Subcutaneous abdominal adipose tissue (tissue), 5 donors: ENCODE results near the gene SAMD7.

Experiments
- H3K27ac ChIP-seq: one replicate; pipeline ENCODE4 v1.7.0; 2013; ENCODE audit warnings: low read depth, mild to moderate bottlenecking, inconsistent platforms, low read length, moderate library complexity
- H3K27me3 ChIP-seq, 5 donors: one replicate each; pipeline ENCODE4 v1.7.0; 2013; ENCODE audit warnings: low read length in 5 of 5, inconsistent platforms in 1 of 5; ENCODE audit not compliant: control insufficient read depth in 5 of 5, insufficient read depth in 4 of 5
- H3K36me3 ChIP-seq, 5 donors: one replicate each; pipeline ENCODE4 v1.7.0; 2013; ENCODE audit warnings: low read length in 5 of 5; ENCODE audit not compliant: control insufficient read depth in 5 of 5, insufficient read depth in 5 of 5
- H3K4me1 ChIP-seq, 5 donors: one replicate each; pipeline ENCODE4 v1.7.0; 2013; ENCODE audit warnings: low read length in 5 of 5, mild to moderate bottlenecking in 3 of 5, moderate library complexity in 1 of 5; ENCODE audit not compliant: control insufficient read depth in 5 of 5, insufficient read depth in 5 of 5
- H3K4me3 ChIP-seq, 5 donors: one replicate each; pipeline ENCODE4 v1.7.0; 2013; ENCODE audit warnings: low read length in 5 of 5, low read depth in 1 of 5
- H3K9ac ChIP-seq, 5 donors: one replicate each; pipeline ENCODE4 v1.7.0; 2013; ENCODE audit warnings: low read length in 5 of 5, mild to moderate bottlenecking in 4 of 5, moderate library complexity in 3 of 5
- H3K9me3 ChIP-seq, 5 donors: one replicate each; pipeline ENCODE4 v1.7.0; 2013; ENCODE audit warnings: low read length in 5 of 5; ENCODE audit not compliant: control insufficient read depth in 5 of 5
- donor health status: healthy.
- donor health status: healthy.
- donor health status: healthy.
- donor health status: healthy.
- donor health status: healthy.

SAMD7 gene, protein sequence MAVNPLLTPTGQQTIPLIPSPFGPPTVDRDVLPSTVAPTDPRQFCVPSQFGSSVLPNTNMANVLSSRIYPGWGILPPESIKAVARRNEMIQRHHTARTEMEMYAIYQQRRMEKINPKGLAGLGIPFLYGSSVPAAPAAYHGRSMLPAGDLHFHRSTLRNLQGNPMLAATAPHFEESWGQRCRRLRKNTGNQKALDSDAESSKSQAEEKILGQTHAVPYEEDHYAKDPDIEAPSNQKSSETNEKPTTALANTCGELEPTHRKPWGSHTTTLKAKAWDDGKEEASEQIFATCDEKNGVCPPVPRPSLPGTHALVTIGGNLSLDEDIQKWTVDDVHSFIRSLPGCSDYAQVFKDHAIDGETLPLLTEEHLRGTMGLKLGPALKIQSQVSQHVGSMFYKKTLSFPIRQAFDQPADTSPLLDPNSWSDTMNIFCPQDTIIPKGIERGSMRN

DNA sequence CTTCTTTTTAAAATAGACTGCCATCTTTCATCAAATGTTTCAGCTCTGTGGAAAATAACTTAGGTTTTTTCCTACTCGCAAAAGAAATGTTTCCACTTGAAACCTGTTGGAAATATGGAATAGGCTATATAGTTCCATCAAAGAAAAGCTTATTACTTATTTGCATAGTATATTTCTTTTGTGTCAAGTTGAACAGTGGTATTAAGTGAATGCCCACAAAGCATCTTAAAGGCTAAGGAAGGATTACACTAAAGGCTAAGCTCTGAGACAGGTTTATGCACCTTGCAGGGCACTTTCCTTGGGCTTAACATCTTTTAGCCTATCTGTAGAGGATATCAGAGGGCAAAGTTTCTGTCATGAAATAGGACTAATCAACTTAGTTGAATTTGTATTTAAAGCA, at the start of gene SAMD7:
SAMD7 (plus strand) TSS at position 301 of the 400 bp plus-strand sequence. CDS start 7,927 bp downstream, outside the sequence.
- peaks cover 0 to 5% (median 0%) of the 10 kb centered on the region in 5 donors for H3K4me1 ChIP-seq
- H3K27ac ChIP-seq: no peak within 1 kb of the TSS
- H3K36me3 ChIP-seq: no peaks in the 10 kb centered on the region
- no peak within 1 kb of the TSS for H3K4me3 ChIP-seq
- H3K27me3 ChIP-seq: no peaks in the 10 kb centered on the region
- H3K9ac ChIP-seq: no peak within 1 kb of the TSS
- H3K9me3 ChIP-seq: no peaks in the 10 kb centered on the region

DNA sequence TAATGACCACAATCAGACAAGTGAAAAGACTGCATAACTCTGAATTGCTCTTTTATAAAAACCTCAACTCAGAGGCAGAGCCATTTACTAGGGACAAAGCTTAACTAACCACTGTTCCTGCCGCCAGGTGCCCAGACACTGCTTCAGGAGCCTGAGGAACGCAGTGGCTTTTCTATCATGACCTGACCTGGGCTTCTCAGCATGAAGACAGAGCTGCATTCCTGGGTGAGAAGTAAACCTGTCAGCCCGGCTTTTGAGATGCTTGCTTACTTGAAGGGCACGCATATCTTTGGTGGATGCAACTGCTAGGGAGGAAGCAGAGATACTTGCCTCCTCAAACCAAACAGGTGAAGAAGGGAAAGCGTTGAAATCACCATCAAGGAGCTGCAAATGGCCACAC, 49.5 kb upstream of the SAMD7 start:
- no peak overlapping the region for H3K4me3 ChIP-seq
- H3K9ac ChIP-seq: no peak overlapping the region
- H3K4me1 ChIP-seq: peaks cover 0 to 3% (median 0%) of the 10 kb centered on the region in 5 donors
- no peak overlapping the region for H3K27ac ChIP-seq
- no peaks in the 10 kb centered on the region for H3K36me3 ChIP-seq
- H3K9me3 ChIP-seq: no peaks in the 10 kb centered on the region
- H3K27me3 ChIP-seq: peaks cover 0 to 5% (median 0%) of the 10 kb centered on the region in 5 donors

DNA sequence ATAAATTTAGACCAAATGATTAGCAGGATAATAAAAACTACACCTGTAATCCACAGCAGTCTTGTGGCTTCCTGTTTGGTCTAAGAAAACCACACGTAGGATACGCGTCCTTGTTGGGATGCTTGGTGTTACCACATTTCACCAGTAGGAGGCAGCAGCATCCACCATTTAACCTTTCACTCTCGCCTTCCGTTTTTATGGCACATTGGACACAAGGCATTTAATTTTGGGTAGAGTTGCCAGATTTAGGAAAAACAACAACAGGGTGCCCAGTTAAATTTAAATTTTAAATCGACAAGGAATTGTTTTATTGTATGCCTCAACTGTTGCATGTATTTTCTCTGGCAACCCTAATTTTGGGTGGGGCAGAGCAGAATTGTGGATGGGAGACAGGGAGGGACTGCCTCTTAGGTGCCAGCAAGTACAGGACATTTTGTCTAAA, 47.9 kb upstream of the SAMD7 start:
- H3K9me3 ChIP-seq: no peaks in the 10 kb centered on the region
- no peak overlapping the region for H3K27ac ChIP-seq
- peaks cover 0 to 3% (median 0%) of the 10 kb centered on the region in 5 donors for H3K4me1 ChIP-seq
- no peaks in the 10 kb centered on the region for H3K27me3 ChIP-seq
- no peaks in the 10 kb centered on the region for H3K36me3 ChIP-seq
- no peak overlapping the region for H3K9ac ChIP-seq
- H3K4me3 ChIP-seq: no peak overlapping the region

DNA sequence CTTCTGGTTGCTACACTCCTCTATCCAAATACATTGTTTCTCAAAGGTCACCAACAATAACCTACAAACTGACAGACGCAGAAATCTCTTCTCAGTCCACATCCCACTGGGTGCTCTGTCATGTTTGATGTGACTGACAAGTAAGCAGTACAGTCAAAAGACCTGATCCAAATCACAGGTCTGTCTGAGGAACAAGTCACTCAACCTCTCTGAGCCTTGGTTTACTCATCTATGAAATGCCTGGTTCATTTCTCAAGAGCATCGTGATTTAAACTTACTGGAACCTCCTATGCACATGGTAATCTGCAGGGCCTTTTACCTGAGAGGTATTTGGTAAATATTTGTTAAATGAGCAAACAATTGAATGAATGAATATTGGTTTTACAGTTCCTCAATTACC, 47.1 kb upstream of the SAMD7 start:
- no peaks in the 10 kb centered on the region for H3K9me3 ChIP-seq
- H3K27ac ChIP-seq: no peak overlapping the region
- H3K27me3 ChIP-seq: no peaks in the 10 kb centered on the region
- H3K4me3 ChIP-seq: no peak overlapping the region
- H3K36me3 ChIP-seq: no peaks in the 10 kb centered on the region
- H3K9ac ChIP-seq: no peak overlapping the region
- H3K4me1 ChIP-seq: peaks cover 0 to 3% (median 0%) of the 10 kb centered on the region in 5 donors

DNA sequence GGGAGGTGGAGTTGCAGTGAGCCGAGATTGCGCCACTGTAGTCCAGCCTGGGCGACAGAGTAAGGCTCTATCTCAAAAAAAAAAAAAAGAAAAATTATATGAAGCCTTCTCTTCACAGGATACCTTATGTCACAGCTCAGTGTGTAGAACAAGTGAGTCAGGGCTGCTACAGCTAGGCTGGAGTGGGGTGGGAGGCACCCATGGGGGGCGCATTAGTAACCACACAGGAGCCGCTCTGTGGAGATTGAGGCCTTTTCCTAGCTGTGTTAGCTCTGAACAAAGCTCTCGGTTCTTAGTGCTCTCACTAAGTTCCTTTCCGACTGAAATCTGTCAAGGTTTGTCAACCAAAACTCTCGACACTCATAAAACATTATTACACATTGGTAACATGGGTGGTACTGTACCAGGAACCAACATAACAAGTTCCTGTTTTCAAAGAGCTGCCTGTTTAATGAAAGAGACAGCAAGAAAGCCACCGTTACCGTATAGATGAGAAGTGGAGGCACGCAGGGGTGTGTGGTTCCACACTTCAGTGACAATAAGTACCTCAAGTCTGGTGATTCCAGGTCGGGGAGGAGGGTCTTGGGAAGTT, 46.1 kb upstream of the SAMD7 start:
- peaks cover 0 to 9% (median 2%) of the 10 kb centered on the region in 5 donors for H3K4me1 ChIP-seq
- no peak overlapping the region for H3K27ac ChIP-seq
- no peaks in the 10 kb centered on the region for H3K27me3 ChIP-seq
- H3K36me3 ChIP-seq: no peaks in the 10 kb centered on the region
- peak overlapping the region in 1 of 5 donors; percentile 39 for H3K9ac ChIP-seq
- H3K4me3 ChIP-seq: no peak overlapping the region
- no peaks in the 10 kb centered on the region for H3K9me3 ChIP-seq

DNA sequence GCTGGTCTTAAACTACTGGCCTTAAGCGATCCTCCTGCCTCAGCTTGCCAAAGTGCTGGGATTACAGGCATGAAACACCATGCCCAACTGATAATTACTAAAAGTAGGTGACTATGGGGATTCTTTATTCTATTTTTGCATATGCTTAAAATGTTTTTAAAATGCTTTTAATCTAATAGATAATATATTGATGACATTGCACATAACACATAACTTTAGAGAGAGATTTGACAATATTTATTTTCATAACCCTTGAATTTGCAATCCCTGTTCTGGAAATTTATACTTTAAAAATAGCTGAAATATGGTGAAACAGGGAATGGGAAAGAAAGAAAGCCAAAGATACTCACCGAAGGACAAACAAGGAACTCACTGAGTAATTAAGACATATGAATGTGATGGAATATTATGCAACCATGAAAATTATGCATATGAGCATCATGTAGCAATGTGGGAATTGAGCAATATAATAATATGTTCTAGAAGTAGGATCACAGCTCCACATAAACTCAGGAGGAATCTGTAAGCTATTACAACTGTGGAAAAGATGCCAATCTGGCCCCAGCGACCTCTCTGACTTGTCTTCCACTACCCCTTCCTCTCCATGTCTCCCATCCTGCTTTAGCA, 43.7 kb upstream of the SAMD7 start:
- H3K4me1 ChIP-seq: peaks cover 0 to 9% (median 2%) of the 10 kb centered on the region in 5 donors
- no peaks in the 10 kb centered on the region for H3K27me3 ChIP-seq
- no peak overlapping the region for H3K4me3 ChIP-seq

DNA sequence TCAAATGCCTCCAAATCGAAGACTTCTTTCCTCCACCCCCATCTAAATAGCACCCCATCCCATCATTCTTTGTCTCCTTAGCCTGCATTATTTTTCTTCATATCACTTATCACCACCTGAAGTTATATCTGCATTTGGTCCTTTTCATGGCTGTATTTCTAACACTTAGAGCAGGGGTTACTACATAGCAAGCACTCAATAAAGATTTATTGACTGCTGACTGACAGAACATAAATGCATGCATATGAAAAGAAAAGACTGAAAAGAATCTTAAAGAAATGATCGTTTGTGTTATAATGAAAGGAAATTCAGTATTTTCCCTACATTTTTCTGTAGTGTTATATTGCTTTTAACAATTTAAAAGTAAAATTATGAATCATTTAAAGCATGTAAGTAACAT, 43.0 kb upstream of the SAMD7 start:
- H3K9me3 ChIP-seq: no peaks in the 10 kb centered on the region
- H3K27ac ChIP-seq: no peak overlapping the region
- no peaks in the 10 kb centered on the region for H3K27me3 ChIP-seq
- peaks cover 0 to 9% (median 2%) of the 10 kb centered on the region in 5 donors for H3K4me1 ChIP-seq
- H3K36me3 ChIP-seq: no peaks in the 10 kb centered on the region
- no peak overlapping the region for H3K9ac ChIP-seq
- H3K4me3 ChIP-seq: no peak overlapping the region

More for the DNA sequence above, 43.7 kb upstream of the SAMD7 start:
- no peak overlapping the region for H3K9ac ChIP-seq
- H3K9me3 ChIP-seq: no peaks in the 10 kb centered on the region
- H3K36me3 ChIP-seq: no peaks in the 10 kb centered on the region
- no peak overlapping the region for H3K27ac ChIP-seq

DNA sequence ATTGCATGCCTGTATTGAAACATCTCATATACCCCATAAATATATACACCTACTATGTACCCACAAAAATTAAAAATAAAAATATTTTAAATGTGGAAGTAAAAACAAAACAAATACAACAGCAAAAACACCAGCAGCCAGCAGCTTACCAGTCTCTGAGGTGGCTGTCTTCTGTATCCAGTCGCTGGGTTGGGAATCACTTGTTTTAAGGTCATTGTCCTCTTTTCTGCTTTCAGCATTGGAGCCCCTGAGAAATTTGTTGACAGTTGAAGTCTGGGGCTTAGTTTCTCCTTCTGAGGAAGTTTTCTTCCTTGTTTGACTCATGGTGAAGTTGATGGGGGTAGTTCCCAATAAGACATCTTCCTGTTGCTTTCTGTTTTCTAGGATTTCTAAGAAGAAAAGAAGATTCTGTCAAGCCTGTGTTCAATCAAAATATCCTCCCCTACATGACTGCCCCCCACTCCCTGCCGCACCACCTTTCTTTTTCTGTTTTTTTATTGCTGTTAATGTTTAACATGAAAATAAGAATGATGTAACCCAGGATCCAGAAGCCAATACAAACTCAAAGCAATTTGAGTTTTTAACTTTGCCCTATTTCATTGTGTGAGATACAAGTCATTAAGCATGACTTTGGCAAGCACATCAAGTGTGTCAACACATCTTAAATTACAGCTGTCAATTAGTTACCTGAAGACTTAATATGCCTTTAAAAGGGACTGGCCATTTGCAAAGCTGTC, 41.7 kb upstream of the SAMD7 start, which contains the start of gene LRRC31:
LRRC31 (minus strand) TSS at position 452 of the 737 bp plus-strand sequence; CDS start at position 324, 128 bp downstream.
- no peak within 1 kb of the TSS for H3K27ac ChIP-seq
- H3K4me3 ChIP-seq: no peak within 1 kb of the TSS
- H3K27me3 ChIP-seq: no peaks in the 10 kb centered on the region
- no peaks in the 10 kb centered on the region for H3K36me3 ChIP-seq
- no peaks in the 10 kb centered on the region for H3K9me3 ChIP-seq
- peaks cover 0 to 6% (median 0%) of the 10 kb centered on the region in 5 donors for H3K4me1 ChIP-seq
- no peak within 1 kb of the TSS for H3K9ac ChIP-seq

DNA sequence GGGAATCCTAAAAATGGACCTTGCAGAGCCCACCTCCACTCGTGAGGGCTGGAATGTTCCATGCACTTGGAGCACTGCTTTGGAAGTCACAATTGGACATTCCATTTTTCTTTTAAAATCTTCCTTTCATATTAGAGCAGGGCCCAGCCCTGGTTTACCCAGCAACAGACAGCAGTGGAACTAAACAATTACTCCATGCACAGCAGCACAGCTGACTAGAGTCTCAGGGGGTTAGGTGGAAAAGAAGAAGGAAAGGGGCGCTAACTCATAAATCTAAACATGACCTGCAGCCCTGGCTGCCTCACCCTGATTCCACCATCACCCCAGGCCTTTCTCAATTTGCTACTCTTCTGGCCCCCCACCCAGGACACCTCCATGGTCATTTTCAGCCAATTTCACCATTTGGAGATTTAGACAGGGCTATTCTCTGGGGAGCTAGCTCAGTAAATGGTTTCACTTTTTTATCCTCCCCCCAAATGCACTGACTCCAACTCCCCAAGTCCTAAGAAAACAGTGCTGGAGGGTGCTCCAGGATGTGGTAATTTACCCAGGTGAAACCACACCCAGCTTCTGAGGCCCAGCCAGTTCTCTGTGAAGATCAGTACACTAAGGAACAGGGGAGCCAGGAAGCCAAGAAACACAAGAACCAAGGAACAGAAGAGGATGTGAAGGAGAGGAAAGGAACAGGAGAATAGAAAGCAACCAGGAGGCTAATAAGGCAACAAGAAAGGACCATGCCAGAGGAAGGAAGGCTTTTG, 40.1 kb upstream of the SAMD7 start:
- Histone ChIP-seq H3K4me3 (no peak overlapping the region), H3K9me3 (no peaks in the 10 kb centered on the region), H3K27me3 (no peaks in the 10 kb centered on the region), H3K4me1 (peaks cover 0 to 6% (median 0%) of the 10 kb centered on the region in 5 donors), H3K36me3 (no peaks in the 10 kb centered on the region), H3K9ac (no peak overlapping the region), H3K27ac (no peak overlapping the region)
